ENCODE measurements around the gene IGFL1. TPM values are rescaled to one million over a fixed set of nuclear protein-coding genes. Genes with fewer than 3 reads are reported as not detected.
"Not testable (repeated sequence)": the region's sequence is repeated elsewhere in the genome, so short reads cannot be mapped to it uniquely, and the experiment has no call there.

The IGFL1 gene
- total RNA-seq, 5 donors from 2014 or later (not counting 1 experiment from before 2014, with no cell fraction given) = not detected

DNA sequence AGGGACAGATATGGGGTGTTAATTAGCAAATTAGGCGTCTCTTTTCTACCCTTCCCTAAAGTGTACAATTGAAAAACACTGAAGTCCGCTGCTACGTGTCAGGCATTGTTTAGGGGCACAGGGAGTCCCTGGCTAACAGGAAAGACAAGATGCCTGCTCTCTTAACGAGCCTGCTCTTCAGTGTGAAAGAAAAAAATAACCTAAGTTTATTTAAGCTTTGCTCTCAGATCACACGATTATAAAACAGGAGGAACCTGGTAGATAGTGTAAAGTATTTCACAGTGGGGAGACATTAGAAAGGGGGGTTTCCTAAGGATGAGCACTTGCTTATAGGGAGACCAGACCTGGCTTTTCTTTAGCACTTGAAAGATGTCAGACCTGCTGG lies 42.8 kb upstream of the IGFL1 start:
- ChIA-PET CTCF (no interaction called here), POLR2A (no interaction called here)
- WGBS (ENCODE audit: insufficient coverage) = no CpG with 5 or more reads among the region's 5 CpGs
- Histone ChIP-seq H3K27ac (ENCODE audit: low read length) (no peak overlapping the region), H3K9me3 (no peaks in the 10 kb centered on the region), H3K4me1 (ENCODE audit: control insufficient read depth in 1 of 2, extremely low read depth in 1 of 2, insufficient read depth in 2 of 2, low read length in 2 of 2) (no peaks in the 10 kb centered on the region), H3K4me3 (ENCODE audit: control insufficient read depth in 1 of 2, extremely low read depth in 1 of 2, low read length in 1 of 2) (no peak overlapping the region), H3K27me3 (replicated peaks in 1 of 2; ENCODE audit: control insufficient read depth in 2 of 2, extremely low read depth in 1 of 2, insufficient read depth in 2 of 2, low read length in 1 of 2) (peaks cover 0 to 44% of the 10 kb centered on the region in 2 experiments), H3K36me3 (ENCODE audit: control insufficient read depth in 2 of 2, extremely low read depth in 1 of 2, insufficient read depth in 1 of 2, low read length in 1 of 2) (no peaks in the 10 kb centered on the region)
- peaks cover under 1 to 7% (median under 1%) of the 10 kb centered on the region in 3 donors for H3K4me1 Mint-ChIP-seq
- H3K9me3 Mint-ChIP-seq = no peaks in the 10 kb centered on the region
- H3K36me3 Mint-ChIP-seq = no peaks in the 10 kb centered on the region
- no peak for DNase-seq
- no peak overlapping the region for H3K27ac Mint-ChIP-seq
- H3K27me3 Mint-ChIP-seq = peaks cover 46 to 55% of the 10 kb centered on the region in 2 donors
- H3K4me3 Mint-ChIP-seq = no peak overlapping the region
- no peak for ATAC-seq (replicated peaks in 1 of 4)

DNA sequence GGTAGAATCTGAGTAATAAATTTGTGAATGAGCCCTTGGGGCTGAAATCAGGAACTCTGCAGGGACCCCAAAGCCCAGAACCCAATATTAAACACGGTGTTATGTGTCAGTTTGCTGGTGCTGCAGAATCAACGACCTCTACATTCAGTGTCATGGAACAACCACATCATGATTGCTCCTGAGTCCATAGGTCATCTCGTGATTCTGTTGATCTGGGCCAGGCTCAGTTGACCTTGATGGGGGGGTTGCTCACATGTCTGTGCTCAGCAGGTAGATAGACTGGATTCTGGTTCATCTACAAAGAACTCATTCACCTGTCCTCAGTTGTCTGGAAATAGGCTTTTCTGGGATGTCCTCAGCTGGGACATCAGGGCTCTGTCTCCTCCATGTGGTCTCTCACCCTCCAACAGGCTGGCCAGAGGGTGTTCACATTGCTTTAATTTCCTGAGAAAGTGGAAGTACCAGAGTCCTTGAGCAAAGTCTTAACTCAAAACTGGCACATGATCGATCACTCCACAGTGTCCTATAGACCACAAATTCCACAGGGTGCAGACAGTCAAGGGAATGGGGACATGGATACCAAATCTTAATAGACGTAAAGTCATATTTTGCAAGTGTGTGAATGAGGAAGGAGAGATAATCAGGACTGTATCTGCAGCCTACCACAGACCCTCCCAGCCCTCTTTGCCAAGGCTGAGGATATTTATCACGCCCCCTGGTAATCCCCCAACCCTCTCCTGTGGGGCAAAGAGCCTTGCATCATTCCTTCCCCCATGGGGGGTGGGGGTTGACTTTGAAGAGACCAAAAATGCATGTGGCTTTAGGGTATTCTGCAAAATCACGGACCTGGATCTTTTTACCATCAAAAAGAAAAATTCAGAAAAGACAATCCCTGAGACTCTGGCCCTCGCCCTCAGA lies 39.3 kb upstream of the IGFL1 start:
- peaks cover 0 to 59% of the 10 kb centered on the region in 2 experiments for H3K27me3 ChIP-seq (replicated peaks in 1 of 2; ENCODE audit: control insufficient read depth in 2 of 2, extremely low read depth in 1 of 2, insufficient read depth in 2 of 2, low read length in 1 of 2)
- no peaks in the 10 kb centered on the region for H3K36me3 ChIP-seq (ENCODE audit: control insufficient read depth in 2 of 2, extremely low read depth in 1 of 2, insufficient read depth in 1 of 2, low read length in 1 of 2)
- ATAC-seq (replicated peaks in 1 of 4) = no peak
- H3K27me3 Mint-ChIP-seq = peaks cover 36 to 61% of the 10 kb centered on the region in 2 donors
- POLR2A ChIA-PET = no interaction called here
- no peak overlapping the region for H3K27ac ChIP-seq (ENCODE audit: low read length)
- no peak overlapping the region for H3K4me3 ChIP-seq (ENCODE audit: control insufficient read depth in 1 of 2, extremely low read depth in 1 of 2, low read length in 1 of 2)
- no peaks in the 10 kb centered on the region for H3K9me3 ChIP-seq
- H3K27ac Mint-ChIP-seq = no peak overlapping the region
- no peaks in the 10 kb centered on the region for H3K36me3 Mint-ChIP-seq
- H3K9me3 Mint-ChIP-seq = no peaks in the 10 kb centered on the region
- H3K4me3 Mint-ChIP-seq = no peak overlapping the region
- CTCF ChIA-PET = no interaction called here
- WGBS (ENCODE audit: insufficient coverage) = 40% methylated on average over 2 of the region's 8 CpGs
- peaks cover 0 to under 1% (median 0%) of the 10 kb centered on the region in 3 donors for H3K4me1 Mint-ChIP-seq
- no peaks in the 10 kb centered on the region for H3K4me1 ChIP-seq (ENCODE audit: control insufficient read depth in 1 of 2, extremely low read depth in 1 of 2, insufficient read depth in 2 of 2, low read length in 2 of 2)
- DNase-seq = no peak

DNA sequence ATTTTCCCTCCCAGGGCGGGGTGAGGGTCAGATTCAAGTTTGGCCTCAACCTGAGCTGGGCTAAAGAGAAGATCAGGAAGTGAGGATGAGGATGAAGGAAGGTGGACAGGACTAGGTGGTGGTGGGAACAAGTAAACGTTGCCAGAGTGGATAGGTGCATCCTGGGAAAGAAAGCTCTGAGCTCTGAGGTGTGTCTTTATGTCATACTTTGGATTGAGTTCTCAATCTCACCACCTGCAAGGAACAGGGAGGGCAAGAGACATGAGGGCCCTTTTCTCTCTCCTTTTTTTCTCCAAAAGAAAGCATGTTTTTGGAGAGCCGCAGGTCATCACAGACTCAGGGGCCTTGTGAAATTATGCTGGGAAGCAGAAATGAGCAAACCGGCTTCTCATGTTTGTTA lies 38.2 kb upstream of the IGFL1 start:
- Mint-ChIP-seq H3K4me1 (no peaks in the 10 kb centered on the region), H3K4me3 (no peak overlapping the region), H3K27ac (peak overlapping the region in 1 of 2 donors; percentile 19), H3K36me3 (no peaks in the 10 kb centered on the region), H3K9me3 (no peaks in the 10 kb centered on the region), H3K27me3 (peaks cover 42 to 66% of the 10 kb centered on the region in 2 donors)
- WGBS (ENCODE audit: insufficient coverage) = 70% methylated on average over 2 of the region's 4 CpGs
- no peaks in the 10 kb centered on the region for H3K9me3 ChIP-seq
- H3K27me3 ChIP-seq (replicated peaks in 1 of 2; ENCODE audit: control insufficient read depth in 2 of 2, extremely low read depth in 1 of 2, insufficient read depth in 2 of 2, low read length in 1 of 2) = peaks cover 0 to 63% of the 10 kb centered on the region in 2 experiments
- ChIA-PET CTCF (no interaction called here), POLR2A (no interaction called here)
- H3K4me3 ChIP-seq (ENCODE audit: control insufficient read depth in 1 of 2, extremely low read depth in 1 of 2, low read length in 1 of 2) = no peak overlapping the region
- no peaks in the 10 kb centered on the region for H3K36me3 ChIP-seq (ENCODE audit: control insufficient read depth in 2 of 2, extremely low read depth in 1 of 2, insufficient read depth in 1 of 2, low read length in 1 of 2)
- no peaks in the 10 kb centered on the region for H3K4me1 ChIP-seq (ENCODE audit: control insufficient read depth in 1 of 2, extremely low read depth in 1 of 2, insufficient read depth in 2 of 2, low read length in 2 of 2)
- no peak for ATAC-seq (replicated peaks in 1 of 4)
- no peak overlapping the region for H3K27ac ChIP-seq (ENCODE audit: low read length)
- no peak for DNase-seq

DNA sequence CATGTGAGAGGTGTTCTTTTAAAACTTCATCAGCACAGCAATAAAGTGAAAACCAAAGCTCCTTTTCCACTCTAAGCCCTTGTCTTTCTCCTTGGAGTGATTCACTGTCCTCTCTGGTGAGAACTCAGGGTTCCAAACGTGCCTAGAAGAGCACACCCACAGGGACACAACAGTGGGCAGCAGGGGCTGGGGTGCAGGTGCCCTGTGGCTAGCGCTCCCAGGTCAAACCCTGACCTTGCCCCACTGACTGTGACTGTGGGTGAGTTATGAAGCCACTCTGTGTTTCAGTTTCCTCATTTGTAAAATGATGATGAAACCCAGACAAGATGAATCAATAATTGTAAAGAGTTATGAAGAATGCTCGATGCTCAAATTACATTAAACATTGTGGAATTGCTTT lies 37.6 kb upstream of the IGFL1 start:
- Histone ChIP-seq H3K36me3 (ENCODE audit: control insufficient read depth in 2 of 2, extremely low read depth in 1 of 2, insufficient read depth in 1 of 2, low read length in 1 of 2) (no peaks in the 10 kb centered on the region), H3K4me1 (ENCODE audit: control insufficient read depth in 1 of 2, extremely low read depth in 1 of 2, insufficient read depth in 2 of 2, low read length in 2 of 2) (no peaks in the 10 kb centered on the region), H3K27ac (ENCODE audit: low read length) (no peak overlapping the region), H3K4me3 (ENCODE audit: control insufficient read depth in 1 of 2, extremely low read depth in 1 of 2, low read length in 1 of 2) (no peak overlapping the region), H3K9me3 (no peaks in the 10 kb centered on the region), H3K27me3 (replicated peaks in 1 of 2; ENCODE audit: control insufficient read depth in 2 of 2, extremely low read depth in 1 of 2, insufficient read depth in 2 of 2, low read length in 1 of 2) (peaks cover 0 to 69% of the 10 kb centered on the region in 2 experiments)
- ChIA-PET POLR2A (no interaction called here), CTCF (interaction anchor here (0.6 kb wide), 2 partner anchors 9 to 63 kb away, joined by 3 to 6 read pairs; no protein-coding TSS in a partner anchor)
- H3K4me3 Mint-ChIP-seq = no peak overlapping the region
- H3K27ac Mint-ChIP-seq = no peak overlapping the region
- ATAC-seq (replicated peaks in 1 of 4) (no peak), DNase-seq (no peak)
- 83% methylated on average over 1 of the region's 3 CpGs for WGBS (ENCODE audit: insufficient coverage)
- H3K36me3 Mint-ChIP-seq = no peaks in the 10 kb centered on the region
- H3K4me1 Mint-ChIP-seq = no peaks in the 10 kb centered on the region
- no peaks in the 10 kb centered on the region for H3K9me3 Mint-ChIP-seq
- H3K27me3 Mint-ChIP-seq = peaks cover 44 to 67% of the 10 kb centered on the region in 2 donors

DNA sequence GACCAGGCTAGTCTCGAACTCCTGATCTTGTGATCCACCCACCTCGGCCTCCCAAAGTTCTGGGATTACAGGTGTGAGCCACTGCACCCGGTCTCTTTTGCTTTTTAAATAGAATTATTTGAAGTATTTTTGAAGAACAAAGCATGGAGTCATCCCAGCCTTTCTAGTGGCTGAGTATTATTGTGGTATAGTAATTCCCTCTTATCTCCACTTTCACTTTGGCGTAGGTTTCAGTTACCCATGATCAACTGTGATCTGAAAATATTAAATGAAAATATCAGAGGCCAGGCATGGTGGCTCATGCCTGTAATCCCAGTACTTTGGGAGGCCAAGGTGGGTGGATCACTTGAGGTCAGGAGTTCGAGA lies 36.9 kb upstream of the IGFL1 start:
- DNase-seq; H3K4me1 ChIP-seq (ENCODE audit: control insufficient read depth in 1 of 2, extremely low read depth in 1 of 2, insufficient read depth in 2 of 2, low read length in 2 of 2); H3K9me3 Mint-ChIP-seq; H3K4me1 Mint-ChIP-seq; H3K36me3 ChIP-seq (ENCODE audit: control insufficient read depth in 2 of 2, extremely low read depth in 1 of 2, insufficient read depth in 1 of 2, low read length in 1 of 2); H3K27ac ChIP-seq (ENCODE audit: low read length); H3K4me3 Mint-ChIP-seq; H3K4me3 ChIP-seq (ENCODE audit: control insufficient read depth in 1 of 2, extremely low read depth in 1 of 2, low read length in 1 of 2); CTCF ChIA-PET; POLR2A ChIA-PET; H3K36me3 Mint-ChIP-seq; ATAC-seq (replicated peaks in 1 of 4); H3K27ac Mint-ChIP-seq; H3K9me3 ChIP-seq: not testable (repeated sequence)
- peaks cover 0 to 75% of the 10 kb centered on the region in 2 experiments for H3K27me3 ChIP-seq (replicated peaks in 1 of 2; ENCODE audit: control insufficient read depth in 2 of 2, extremely low read depth in 1 of 2, insufficient read depth in 2 of 2, low read length in 1 of 2)
- no CpG with 5 or more reads among the region's 5 CpGs for WGBS (ENCODE audit: insufficient coverage)
- H3K27me3 Mint-ChIP-seq = peaks cover 50 to 73% of the 10 kb centered on the region in 2 donors

DNA sequence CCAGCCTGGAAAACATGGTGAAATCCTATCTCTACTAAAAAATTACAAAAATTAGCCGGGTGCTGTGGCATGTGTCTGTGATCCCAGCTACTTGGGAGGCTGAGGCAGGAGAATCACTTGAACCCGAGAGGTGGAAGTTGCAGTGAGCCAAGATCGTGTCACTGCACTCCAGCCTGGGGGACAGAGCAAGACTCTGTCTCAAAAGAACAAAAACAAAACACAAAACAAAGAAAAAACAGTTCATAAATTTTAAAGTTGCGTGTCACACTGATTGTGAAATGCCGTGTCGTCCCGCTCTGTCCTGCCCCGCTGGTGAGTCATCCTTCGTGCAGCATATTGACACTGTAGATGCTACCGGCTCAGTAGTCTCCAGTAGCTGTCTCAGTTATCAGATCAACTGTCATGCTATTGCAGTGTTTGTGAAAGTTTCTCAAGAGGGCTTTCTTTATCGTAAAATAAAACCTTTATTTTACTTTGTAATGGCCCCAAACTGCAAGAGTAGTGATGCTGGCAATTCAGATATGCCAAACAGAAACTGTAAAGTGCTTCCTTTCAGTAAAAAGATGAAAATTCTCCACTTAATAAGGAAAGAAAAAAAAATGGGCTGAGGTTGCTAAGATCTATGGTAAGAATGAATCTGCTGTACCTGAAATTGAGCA lies 36.4 kb upstream of the IGFL1 start:
- Histone ChIP-seq H3K27ac (ENCODE audit: low read length) (no peak overlapping the region), H3K4me3 (ENCODE audit: control insufficient read depth in 1 of 2, extremely low read depth in 1 of 2, low read length in 1 of 2) (no peak overlapping the region), H3K4me1 (ENCODE audit: control insufficient read depth in 1 of 2, extremely low read depth in 1 of 2, insufficient read depth in 2 of 2, low read length in 2 of 2) (no peaks in the 10 kb centered on the region), H3K27me3 (replicated peaks in 1 of 2; ENCODE audit: control insufficient read depth in 2 of 2, extremely low read depth in 1 of 2, insufficient read depth in 2 of 2, low read length in 1 of 2) (peaks cover 0 to 76% of the 10 kb centered on the region in 2 experiments), H3K36me3 (ENCODE audit: control insufficient read depth in 2 of 2, extremely low read depth in 1 of 2, insufficient read depth in 1 of 2, low read length in 1 of 2) (no peaks in the 10 kb centered on the region), H3K9me3 (no peaks in the 10 kb centered on the region)
- DNase-seq = peak in 5 of 35 experiments; percentile 7 to 27 (median 11)
- Mint-ChIP-seq H3K4me3 (no peak overlapping the region), H3K4me1 (no peaks in the 10 kb centered on the region), H3K36me3 (no peaks in the 10 kb centered on the region), H3K27me3 (peaks cover 48 to 73% of the 10 kb centered on the region in 2 donors), H3K27ac (no peak overlapping the region), H3K9me3 (no peaks in the 10 kb centered on the region)
- ATAC-seq (replicated peaks in 1 of 4) = peak in 2 of 4 experiments; percentile 34 to 61
- ChIA-PET POLR2A (no interaction called here), CTCF (no interaction called here)
- WGBS (ENCODE audit: insufficient coverage) = 88% methylated on average over 6 of the region's 11 CpGs
